ENCODE results near the gene ANXA6.
A peak's percentile ranks its signal among the peaks of the same experiment; 100 is the strongest.
"Not testable (repeated sequence)": the region's sequence is repeated elsewhere in the genome, so short reads cannot be mapped to it uniquely, and the experiment has no call there.

The ANXA6 gene

GRCh38 chr5:151186052-151186451 is 28.5 kb upstream of the ANXA6 start:
- H3K4me3 Mint-ChIP-seq, result no peak overlapping the region
- peaks cover 22% of the 10 kb centered on the region for H3K4me1 Mint-ChIP-seq (ENCODE audit: low read depth)
- peaks cover 15% of the 10 kb centered on the region for H3K9me3 Mint-ChIP-seq
- no peaks in the 10 kb centered on the region for H3K27me3 Mint-ChIP-seq
- H3K36me3 Mint-ChIP-seq (ENCODE audit: low read depth), result peaks cover 51% of the 10 kb centered on the region
- H3K27ac Mint-ChIP-seq, result no peak overlapping the region

GRCh38 chr5:151184316-151185042 is 26.9 kb upstream of the ANXA6 start:
- Mint-ChIP-seq H3K4me3 (no peak overlapping the region), H3K9me3 (peaks cover 8% of the 10 kb centered on the region), H3K27me3 (no peaks in the 10 kb centered on the region), H3K27ac (no peak overlapping the region), H3K36me3 (ENCODE audit: low read depth) (peaks cover 36% of the 10 kb centered on the region), H3K4me1 (ENCODE audit: low read depth) (peaks cover 9% of the 10 kb centered on the region)

GRCh38 chr5:151183456-151184245 is 26.1 kb upstream of the ANXA6 start:
- Mint-ChIP-seq H3K4me1 (ENCODE audit: low read depth) (peaks cover 8% of the 10 kb centered on the region), H3K4me3 (no peak overlapping the region), H3K9me3 (no peaks in the 10 kb centered on the region), H3K36me3 (ENCODE audit: low read depth) (peaks cover 33% of the 10 kb centered on the region), H3K27ac (peak overlapping the region; percentile 76), H3K27me3 (no peaks in the 10 kb centered on the region)

- H3K27me3 Mint-ChIP-seq, result no peaks in the 10 kb centered on the region
Measured at GRCh38 chr5:151182976-151183375, 25.4 kb upstream of the ANXA6 start.

GRCh38 chr5:151182524-151182900 is 24.9 kb upstream of the ANXA6 start:
- Mint-ChIP-seq H3K9me3 (no peaks in the 10 kb centered on the region), H3K4me3 (no peak overlapping the region), H3K36me3 (ENCODE audit: low read depth) (peaks cover 27% of the 10 kb centered on the region), H3K27ac (peak overlapping the region; percentile 17), H3K27me3 (no peaks in the 10 kb centered on the region), H3K4me1 (ENCODE audit: low read depth) (peaks cover 12% of the 10 kb centered on the region)

More at GRCh38 chr5:151182976-151183375, 25.4 kb upstream of the ANXA6 start:
- no peak overlapping the region for H3K4me3 Mint-ChIP-seq
- H3K36me3 Mint-ChIP-seq (ENCODE audit: low read depth), result peaks cover 31% of the 10 kb centered on the region
- H3K27ac Mint-ChIP-seq, result no peak overlapping the region
- H3K4me1 Mint-ChIP-seq (ENCODE audit: low read depth), result peaks cover 12% of the 10 kb centered on the region
- no peaks in the 10 kb centered on the region for H3K9me3 Mint-ChIP-seq

- peaks cover 12% of the 10 kb centered on the region for H3K4me1 Mint-ChIP-seq (ENCODE audit: low read depth)
- H3K27me3 Mint-ChIP-seq, result no peaks in the 10 kb centered on the region
- peaks cover 23% of the 10 kb centered on the region for H3K36me3 Mint-ChIP-seq (ENCODE audit: low read depth)
- no peaks in the 10 kb centered on the region for H3K9me3 Mint-ChIP-seq
- peak overlapping the region; percentile 17 for H3K27ac Mint-ChIP-seq
- no peak overlapping the region for H3K4me3 Mint-ChIP-seq
Measured at GRCh38 chr5:151181818-151182523, 24.4 kb upstream of the ANXA6 start.

GRCh38 chr5:151180291-151180690 is 22.7 kb upstream of the ANXA6 start:
- peaks cover 12% of the 10 kb centered on the region for H3K4me1 Mint-ChIP-seq (ENCODE audit: low read depth)
- no peak overlapping the region for H3K4me3 Mint-ChIP-seq
- H3K36me3 Mint-ChIP-seq (ENCODE audit: low read depth), result peaks cover 14% of the 10 kb centered on the region
- H3K27me3 Mint-ChIP-seq, result no peaks in the 10 kb centered on the region
- H3K9me3 Mint-ChIP-seq, result no peaks in the 10 kb centered on the region
- no peak overlapping the region for H3K27ac Mint-ChIP-seq

- H3K27ac Mint-ChIP-seq, result no peak overlapping the region
- no peak overlapping the region for H3K4me3 Mint-ChIP-seq
- H3K9me3 Mint-ChIP-seq, result no peaks in the 10 kb centered on the region
- H3K36me3 Mint-ChIP-seq (ENCODE audit: low read depth), result peaks cover 13% of the 10 kb centered on the region
- H3K27me3 Mint-ChIP-seq, result no peaks in the 10 kb centered on the region
- H3K4me1 Mint-ChIP-seq (ENCODE audit: low read depth), result peaks cover 12% of the 10 kb centered on the region
Measured at GRCh38 chr5:151179489-151179840, 21.9 kb upstream of the ANXA6 start.

GRCh38 chr5:151178777-151179488 is 21.4 kb upstream of the ANXA6 start:
- Mint-ChIP-seq H3K27ac (peak overlapping the region; percentile 32), H3K4me1 (ENCODE audit: low read depth) (peaks cover 12% of the 10 kb centered on the region), H3K4me3 (no peak overlapping the region), H3K27me3 (no peaks in the 10 kb centered on the region), H3K36me3 (ENCODE audit: low read depth) (peaks cover 13% of the 10 kb centered on the region), H3K9me3 (no peaks in the 10 kb centered on the region)

GRCh38 chr5:151178372-151178771 is 20.8 kb upstream of the ANXA6 start:
- peaks cover 12% of the 10 kb centered on the region for H3K4me1 Mint-ChIP-seq (ENCODE audit: low read depth)
- no peak overlapping the region for H3K4me3 Mint-ChIP-seq
- H3K27me3 Mint-ChIP-seq, result no peaks in the 10 kb centered on the region
- H3K9me3 Mint-ChIP-seq, result no peaks in the 10 kb centered on the region
- peaks cover 13% of the 10 kb centered on the region for H3K36me3 Mint-ChIP-seq (ENCODE audit: low read depth)
- H3K27ac Mint-ChIP-seq, result no peak overlapping the region

- H3K27ac Mint-ChIP-seq; H3K4me3 Mint-ChIP-seq; H3K27me3 Mint-ChIP-seq; H3K9me3 Mint-ChIP-seq; H3K36me3 Mint-ChIP-seq (ENCODE audit: low read depth): not testable (repeated sequence)
- peaks cover 16% of the 10 kb centered on the region for H3K4me1 Mint-ChIP-seq (ENCODE audit: low read depth)
Measured at GRCh38 chr5:151176268-151176667, 18.7 kb upstream of the ANXA6 start.

- Mint-ChIP-seq H3K27me3 (no peaks in the 10 kb centered on the region), H3K4me1 (ENCODE audit: low read depth) (peaks cover 26% of the 10 kb centered on the region), H3K4me3 (no peak overlapping the region), H3K9me3 (no peaks in the 10 kb centered on the region), H3K27ac (no peak overlapping the region), H3K36me3 (ENCODE audit: low read depth) (peaks cover 8% of the 10 kb centered on the region)
Measured at GRCh38 chr5:151174612-151175101, 17.1 kb upstream of the ANXA6 start.

- Mint-ChIP-seq H3K36me3 (ENCODE audit: low read depth) (peaks cover 6% of the 10 kb centered on the region), H3K27me3 (no peaks in the 10 kb centered on the region), H3K4me3 (no peak overlapping the region), H3K27ac (no peak overlapping the region), H3K9me3 (no peaks in the 10 kb centered on the region), H3K4me1 (ENCODE audit: low read depth) (peaks cover 21% of the 10 kb centered on the region)
Measured at GRCh38 chr5:151173711-151174611, 16.4 kb upstream of the ANXA6 start.

- Mint-ChIP-seq H3K27me3 (no peaks in the 10 kb centered on the region), H3K4me1 (ENCODE audit: low read depth) (peaks cover 14% of the 10 kb centered on the region), H3K36me3 (ENCODE audit: low read depth) (no peaks in the 10 kb centered on the region), H3K9me3 (no peaks in the 10 kb centered on the region), H3K4me3 (no peak overlapping the region), H3K27ac (no peak overlapping the region)
Measured at GRCh38 chr5:151171529-151171928, 13.9 kb upstream of the ANXA6 start.

All from stimulated activated naive CD8-positive, alpha-beta T cell treated with anti-CD3 and anti-CD28 coated beads, Interleukin-15, Interleukin-2, amounts not matched to agents 100 ng/mL and 50 ng/mL, for 24 hours (primary cell).